B cell (primary cell): ENCODE results near the gene DDX60. TPM values are rescaled to one million over a fixed set of nuclear protein-coding genes. Genes with fewer than 3 reads are reported as not detected.

Experiments
- ATAC-seq: fragments of 200-7000 bp; cut with Tn5 transposase; one replicate; pipeline ENCODE4 v1.10.0; 2021; ENCODE audit warnings: low read depth, mild to moderate bottlenecking, moderate number of reproducible peaks, moderate library complexity
- CTCF ChIA-PET: fragments of 350-600 bp; sonication (Branson Sonifier 250); formaldehyde crosslinking; loops from one replicate; lab custom pipeline; 2021; ENCODE audit warnings: antibody characterized with exemption, inconsistent platforms; lab: Charles Lee
- POLR2A ChIA-PET: fragments of 350-600 bp; sonication (Branson Sonifier 250); formaldehyde crosslinking; loops from one replicate; lab custom pipeline; 2021; ENCODE audit warnings: antibody characterized with exemption; lab: Charles Lee
- DNase-seq: peaks from one replicate; pipeline ENCODE4 v3.0.0; 2013
- H2AFZ ChIP-seq: 2 replicates; pipeline ENCODE4 v1.6.1; 2012; ENCODE audit warnings: mild to moderate bottlenecking, low read depth, low read length; ENCODE audit not compliant: insufficient read depth, poor library complexity, severe bottlenecking
- H3K27ac ChIP-seq, 2 donors: 1 replicate in 1 of 2; 2 replicates in 1 of 2; pipeline ENCODE4 v1.5.1; 2012 to 2013; ENCODE audit warnings: low read length in 2 of 2, mild to moderate bottlenecking in 2 of 2, moderate library complexity in 1 of 2
- H3K27me3 ChIP-seq, 4 experiments: fragments of 200-600 bp in 1 of 4; sonication (generic) in 1 of 4; replicated peaks in 1 of 4; 1 replicate in 2 of 4; 2 replicates in 2 of 4; pipeline versions ENCODE4 v1.6.1 to v1.7.0; 2013 to 2016; ENCODE audit warnings: low read length in 3 of 4, mild to moderate bottlenecking in 2 of 4, mixed read lengths in 1 of 4, moderate library complexity in 1 of 4; ENCODE audit not compliant: insufficient read depth in 4 of 4, control insufficient read depth in 3 of 4; ENCODE audit errors: control extremely low read depth in 1 of 4
- H3K36me3 ChIP-seq, 2 experiments: replicated peaks in 1 of 2; 1 replicate in 1 of 2; 2 replicates in 1 of 2; pipeline versions ENCODE4 v1.6.1 to v1.7.1; 2013; ENCODE audit warnings: low read length in 1 of 2; ENCODE audit not compliant: insufficient read depth in 2 of 2, control insufficient read depth in 1 of 2; ENCODE audit errors: control extremely low read depth in 1 of 2, extremely low read depth in 1 of 2
- H3K4me1 ChIP-seq, 2 donors: fragments of 200-600 bp in 1 of 2; sonication (generic) in 1 of 2; 1 replicate in 1 of 2; 2 replicates in 1 of 2; pipeline versions ENCODE4 v1.5.1 to v1.6.1; 2013 to 2017; ENCODE audit warnings: low read length in 2 of 2; ENCODE audit not compliant: control insufficient read depth in 2 of 2, insufficient read depth in 2 of 2
- H3K4me2 ChIP-seq: replicated peaks from 2 replicates; pipeline ENCODE3; 2012; ENCODE audit warnings: mild to moderate bottlenecking, low read depth, low read length; ENCODE audit not compliant: poor library complexity, severe bottlenecking
- H3K4me3 ChIP-seq, 5 experiments: fragments of 200-600 bp in 1 of 5; sonication (generic) in 1 of 5; 1 replicate in 3 of 5; 2 replicates in 2 of 5; pipeline versions ENCODE4 v1.5.1 to v1.7.0; 2011 to 2016; ENCODE audit warnings: low read length in 4 of 5, mild to moderate bottlenecking in 4 of 5, low read depth in 2 of 5, control low read depth in 1 of 5, moderate library complexity in 1 of 5; ENCODE audit not compliant: insufficient read depth in 1 of 5; ENCODE audit errors: control extremely low read depth in 1 of 5, extremely low read depth in 1 of 5
- H3K79me2 ChIP-seq: fragments of 200-600 bp; sonication (generic); one replicate; pipeline ENCODE4 v1.6.0; 2016; ENCODE audit warnings: low read length; ENCODE audit not compliant: control insufficient read depth, insufficient read depth
- H3K9ac ChIP-seq: fragments of 200-600 bp; sonication (generic); 2 replicates; pipeline ENCODE4 v1.6.1; 2017; ENCODE audit warnings: mild to moderate bottlenecking, low read length, moderate library complexity
- H3K9me3 ChIP-seq, 3 donors: one replicate each; pipeline versions ENCODE4 v1.6.1 to v1.7.1; 2013; ENCODE audit warnings: low read length in 2 of 3; ENCODE audit not compliant: control insufficient read depth in 2 of 3, insufficient read depth in 1 of 3; ENCODE audit errors: control extremely low read depth in 1 of 3
- H4K20me1 ChIP-seq: 2 replicates; pipeline ENCODE4 v1.6.0; 2012; ENCODE audit warnings: mild to moderate bottlenecking, low read length; ENCODE audit not compliant: insufficient read depth, control insufficient read depth, poor library complexity, severe bottlenecking
- H3K27ac Mint-ChIP-seq: one replicate; pipeline ENCODE4 v1.8.0; 2021; ENCODE audit warnings: mixed read lengths
- H3K27me3 Mint-ChIP-seq: one replicate; pipeline ENCODE4 v1.8.0; 2021; ENCODE audit warnings: mixed read lengths
- H3K4me1 Mint-ChIP-seq: one replicate; pipeline ENCODE4 v1.8.0; 2021; ENCODE audit warnings: mixed read lengths
- H3K4me3 Mint-ChIP-seq: one replicate; pipeline ENCODE4 v1.8.0; 2021; ENCODE audit warnings: mixed read lengths
- H3K9me3 Mint-ChIP-seq: one replicate; pipeline ENCODE4 v1.8.0; 2022; ENCODE audit warnings: mixed read lengths; ENCODE audit not compliant: insufficient read depth
- EZH2 ChIP-seq: IDR thresholded peaks from 2 replicates; pipeline ENCODE4 v1.6.1; 2012; ENCODE audit warnings: borderline replicate concordance, low read depth, mild to moderate bottlenecking, moderate library complexity, low read length; ENCODE audit not compliant: insufficient read depth, poor library complexity, severe bottlenecking
- WGBS: methylation state at CpG from one replicate; pipeline ENCODE4 v1.1.5; 2013; ENCODE audit warnings: missing lambda C conversion rate; ENCODE audit not compliant: insufficient coverage; 5-methylcytosine and 5-hydroxymethylcytosine counted together
- intact Hi-C: fragments of 100-400 bp; cut with micrococcal nuclease; formaldehyde crosslinking; loops from one replicate; pipeline ENCODE4 v1.10.0; 2022
- polyA plus RNA-seq: library from polyadenylated mRNA; depleted of rRNA; stranded (reverse); fragments of >200 nt; gene quantifications from 2 replicates; pipeline ENCODE4 v1.2.3, GENCODE V29; 2012
- total RNA-seq, 2 donors: library from RNA; stranded (reverse); fragments of 120-200 nt in 1 of 2; gene quantifications; 1 replicate in 1 of 2; 2 replicates in 1 of 2; pipeline versions ENCODE4 v1.2.3 to v1.2.4, GENCODE V29; 2013 to 2022
- TF ChIP-seq, protein P1 (sequence below): fragments of 200-600 bp; IDR thresholded peaks from one replicate; pipeline ENCODE4 v1.8.0; 2022; ENCODE audit warnings: antibody characterized with exemption, mild to moderate bottlenecking

Gene DDX60
- total and polyA plus RNA-seq, 2 donors (not counting 1 experiment from before 2014, with no cell fraction given), result 7.0 to 21.3 TPM

DNA sequence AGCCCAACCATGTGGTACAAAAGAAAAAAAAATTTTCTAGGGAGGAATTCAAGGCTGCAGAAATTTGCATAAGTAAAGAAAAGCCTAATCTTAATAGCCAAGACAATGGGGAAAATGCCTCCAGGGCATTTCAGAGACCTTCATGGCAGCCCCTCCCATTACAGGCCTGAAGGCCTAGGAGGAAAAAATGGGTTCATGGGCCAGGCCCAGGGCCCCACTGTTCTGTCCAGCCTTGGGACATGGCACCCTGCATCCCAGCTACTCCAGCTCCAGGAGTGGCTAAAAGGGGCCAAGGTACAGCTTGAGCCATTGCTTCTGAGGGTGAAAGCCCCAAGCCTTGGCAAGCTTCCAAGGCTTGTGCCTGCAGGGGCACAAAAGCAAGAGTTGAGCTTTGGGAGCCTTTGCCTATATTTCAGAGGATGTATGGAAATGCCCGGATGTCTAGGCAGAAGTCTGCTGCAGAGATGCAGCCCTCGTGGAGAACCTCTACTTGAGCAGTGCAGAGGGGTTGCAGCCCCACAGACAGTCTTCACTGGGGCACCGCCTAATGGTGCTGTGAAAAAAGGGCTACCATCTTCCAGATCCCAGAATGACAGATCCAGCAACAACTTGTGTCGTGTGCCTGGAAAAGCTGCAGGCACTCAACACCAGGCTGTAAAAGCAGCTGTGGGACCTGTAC, 115.2 kb downstream of the DDX60 start:
- no peak for DNase-seq
- no peak overlapping the region for H3K27ac Mint-ChIP-seq
- no peaks in the 10 kb centered on the region for H3K36me3 ChIP-seq
- no peaks in the 10 kb centered on the region for H3K4me1 ChIP-seq
- no peak overlapping the region for H3K9ac ChIP-seq
- no peaks in the 10 kb centered on the region for H3K79me2 ChIP-seq
- ATAC-seq, result no peak
- peaks cover 0 to 25% (median 15%) of the 10 kb centered on the region in 3 donors for H3K9me3 ChIP-seq
- no peak for TF ChIP-seq EZH2
- TF ChIP-seq, protein P1, sequence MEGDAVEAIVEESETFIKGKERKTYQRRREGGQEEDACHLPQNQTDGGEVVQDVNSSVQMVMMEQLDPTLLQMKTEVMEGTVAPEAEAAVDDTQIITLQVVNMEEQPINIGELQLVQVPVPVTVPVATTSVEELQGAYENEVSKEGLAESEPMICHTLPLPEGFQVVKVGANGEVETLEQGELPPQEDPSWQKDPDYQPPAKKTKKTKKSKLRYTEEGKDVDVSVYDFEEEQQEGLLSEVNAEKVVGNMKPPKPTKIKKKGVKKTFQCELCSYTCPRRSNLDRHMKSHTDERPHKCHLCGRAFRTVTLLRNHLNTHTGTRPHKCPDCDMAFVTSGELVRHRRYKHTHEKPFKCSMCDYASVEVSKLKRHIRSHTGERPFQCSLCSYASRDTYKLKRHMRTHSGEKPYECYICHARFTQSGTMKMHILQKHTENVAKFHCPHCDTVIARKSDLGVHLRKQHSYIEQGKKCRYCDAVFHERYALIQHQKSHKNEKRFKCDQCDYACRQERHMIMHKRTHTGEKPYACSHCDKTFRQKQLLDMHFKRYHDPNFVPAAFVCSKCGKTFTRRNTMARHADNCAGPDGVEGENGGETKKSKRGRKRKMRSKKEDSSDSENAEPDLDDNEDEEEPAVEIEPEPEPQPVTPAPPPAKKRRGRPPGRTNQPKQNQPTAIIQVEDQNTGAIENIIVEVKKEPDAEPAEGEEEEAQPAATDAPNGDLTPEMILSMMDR, result no peak
- H3K27me3 ChIP-seq, result no peaks in the 10 kb centered on the region
- ChIA-PET CTCF (no interaction called here), POLR2A (no interaction called here)
- no peak overlapping the region for H3K4me3 ChIP-seq
- no peaks in the 10 kb centered on the region for H3K27me3 Mint-ChIP-seq
- H4K20me1 ChIP-seq, result no peaks in the 10 kb centered on the region
- H3K4me2 ChIP-seq, result no peak overlapping the region
- no peak overlapping the region for H2AFZ ChIP-seq
- H3K4me3 Mint-ChIP-seq, result no peak overlapping the region
- H3K27ac ChIP-seq, result no peak overlapping the region
- H3K9me3 Mint-ChIP-seq, result peaks cover 22% of the 10 kb centered on the region
- intact Hi-C loops, result no loop called here
- 91% methylated on average over 4 of the region's 4 CpGs for WGBS
- no peaks in the 10 kb centered on the region for H3K4me1 Mint-ChIP-seq

DNA sequence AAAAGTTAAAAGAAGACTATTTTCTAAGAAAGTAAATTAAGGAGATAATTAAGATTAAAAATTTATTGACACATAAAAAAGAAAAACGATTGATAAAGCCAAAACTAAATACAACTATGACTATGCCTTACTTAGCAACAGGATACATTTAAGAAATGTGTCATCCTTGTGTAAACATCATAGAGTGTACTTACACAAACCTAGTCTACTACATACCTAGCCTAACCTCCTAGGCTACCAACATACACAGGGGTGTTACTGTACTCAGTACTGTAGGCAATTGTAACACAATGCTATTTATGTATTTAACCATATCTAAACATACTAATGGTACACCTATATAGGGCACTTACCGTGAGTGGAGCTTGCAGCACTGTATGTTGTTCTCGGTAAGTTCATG, 117.9 kb downstream of the DDX60 start:
- Mint-ChIP-seq H3K4me1 (no peaks in the 10 kb centered on the region), H3K9me3 (peaks cover 17% of the 10 kb centered on the region), H3K27ac (no peak overlapping the region), H3K4me3 (no peak overlapping the region), H3K27me3 (no peaks in the 10 kb centered on the region)
- intact Hi-C loops, result no loop called here
- Histone ChIP-seq H3K27me3 (no peaks in the 10 kb centered on the region), H3K4me2 (no peak overlapping the region), H3K79me2 (no peaks in the 10 kb centered on the region), H3K4me3 (no peak overlapping the region), H3K4me1 (no peaks in the 10 kb centered on the region), H3K36me3 (no peaks in the 10 kb centered on the region), H3K9ac (no peak overlapping the region), H4K20me1 (no peaks in the 10 kb centered on the region), H3K9me3 (peaks cover 0 to 25% (median 12%) of the 10 kb centered on the region in 3 donors), H2AFZ (no peak overlapping the region), H3K27ac (no peak overlapping the region)
- ChIA-PET POLR2A (no interaction called here), CTCF (interaction anchor here (0.5 kb wide), 1 partner anchor 11 kb away, joined by 3 read pairs; no protein-coding TSS in a partner anchor)
- DNase-seq, result no peak
- ATAC-seq, result no peak
- WGBS, result no CpG with 5 or more reads among the region's 3 CpGs
- no peak for TF ChIP-seq EZH2
- TF ChIP-seq, protein P1, result no peak
